GM18505 (cell line): ENCODE results near the gene SLC6A16.

Experiments
- ATAC-seq: cut with Tn5 transposase; IDR thresholded peaks from one replicate; pipeline ENCODE4 v1.9.1; 2021; ENCODE audit not compliant: unreplicated experiment
- POLR2A ChIP-seq: IDR thresholded peaks from 4 replicates; pipeline ENCODE4 v1.6.1; 2011; ENCODE audit warnings: borderline replicate concordance; ENCODE audit not compliant: insufficient read depth, insufficient read length; ENCODE audit errors: extremely low read depth

SLC6A16 gene

GRCh38 chr19:49356382-49356781, 31.4 kb upstream of the SLC6A16 start:
- TF ChIP-seq POLR2A = no peak
- ATAC-seq = no peak

DNA sequence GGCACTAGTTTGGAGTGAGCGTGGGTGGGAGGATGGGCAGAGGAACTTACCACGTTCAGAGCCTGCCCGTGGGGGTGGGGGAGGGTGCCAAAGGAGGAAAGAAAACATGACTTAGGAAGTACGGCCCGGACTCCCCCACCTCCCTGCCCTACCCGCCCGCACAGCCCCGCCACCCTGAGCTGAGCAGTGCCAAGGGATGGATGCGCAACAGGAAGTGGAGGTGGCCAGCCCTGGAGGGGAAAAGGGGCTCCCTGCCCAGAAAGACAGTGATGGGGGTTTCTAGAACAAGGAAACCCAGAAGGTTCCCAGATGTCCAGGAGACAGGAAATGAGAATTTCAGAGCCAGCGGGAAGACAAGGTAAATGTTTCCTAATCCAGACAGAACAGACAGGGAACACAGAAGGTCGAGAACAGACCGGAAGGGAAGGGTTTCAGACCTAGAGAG, 30.9 kb upstream of the SLC6A16 start:
- no peak for ATAC-seq
- no peak for TF ChIP-seq POLR2A

DNA sequence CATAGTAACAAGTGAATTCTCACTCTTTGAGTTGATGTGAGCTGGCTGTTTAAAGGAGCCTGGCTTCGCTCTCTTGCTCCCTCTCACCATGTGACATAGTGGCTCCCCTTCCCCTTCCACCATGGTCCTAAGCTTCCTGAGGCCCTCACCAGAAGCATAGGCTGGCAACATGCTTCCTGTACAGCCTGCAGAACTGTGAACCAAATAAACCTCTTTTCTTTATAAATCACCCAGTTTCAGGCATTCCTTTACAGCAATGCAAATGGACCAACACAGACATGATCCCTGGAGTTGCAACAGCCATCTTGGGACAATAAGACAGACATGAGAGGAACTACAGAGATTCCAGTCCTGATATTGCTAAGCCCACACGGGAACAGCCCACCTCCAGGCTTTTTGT, 24.6 kb upstream of the SLC6A16 start:
- no peak for ATAC-seq
- TF ChIP-seq POLR2A = no peak

GRCh38 chr19:49348305-49349189, 23.6 kb upstream of the SLC6A16 start:
- ATAC-seq = no peak
- no peak for TF ChIP-seq POLR2A

DNA sequence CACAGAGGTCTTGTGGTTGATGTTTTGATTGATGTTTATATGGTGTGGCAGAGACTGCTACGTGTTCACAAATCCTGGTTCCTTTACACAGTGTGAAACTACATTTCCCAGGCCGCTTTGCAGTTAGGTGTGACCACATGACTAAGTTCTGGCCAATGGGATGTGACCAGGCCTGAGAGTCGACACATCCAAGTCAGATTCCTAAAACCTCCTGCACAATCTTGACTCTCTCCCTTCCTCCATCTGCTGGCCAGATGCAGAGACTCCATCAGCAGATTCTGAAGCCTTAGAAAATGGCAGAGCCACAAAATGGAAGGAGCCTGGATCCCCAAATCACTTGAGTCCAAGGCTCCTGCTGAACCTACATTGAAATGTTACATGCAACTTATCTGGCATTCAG, 22.8 kb upstream of the SLC6A16 start:
- TF ChIP-seq POLR2A = no peak
- no peak for ATAC-seq

- TF ChIP-seq POLR2A = no peak
- no peak for ATAC-seq
These were observed 22.2 kb upstream of the SLC6A16 start for GRCh38 chr19:49347191-49347590.

- ATAC-seq = no peak
- TF ChIP-seq POLR2A = no peak
These were observed 19.8 kb upstream of the SLC6A16 start for GRCh38 chr19:49344505-49345423.

- no peak for ATAC-seq
- TF ChIP-seq POLR2A = no peak
These were observed 18.1 kb upstream of the SLC6A16 start for GRCh38 chr19:49343123-49343522.

GRCh38 chr19:49342291-49342721, 17.3 kb upstream of the SLC6A16 start:
- ATAC-seq = no peak
- TF ChIP-seq POLR2A = no peak

DNA sequence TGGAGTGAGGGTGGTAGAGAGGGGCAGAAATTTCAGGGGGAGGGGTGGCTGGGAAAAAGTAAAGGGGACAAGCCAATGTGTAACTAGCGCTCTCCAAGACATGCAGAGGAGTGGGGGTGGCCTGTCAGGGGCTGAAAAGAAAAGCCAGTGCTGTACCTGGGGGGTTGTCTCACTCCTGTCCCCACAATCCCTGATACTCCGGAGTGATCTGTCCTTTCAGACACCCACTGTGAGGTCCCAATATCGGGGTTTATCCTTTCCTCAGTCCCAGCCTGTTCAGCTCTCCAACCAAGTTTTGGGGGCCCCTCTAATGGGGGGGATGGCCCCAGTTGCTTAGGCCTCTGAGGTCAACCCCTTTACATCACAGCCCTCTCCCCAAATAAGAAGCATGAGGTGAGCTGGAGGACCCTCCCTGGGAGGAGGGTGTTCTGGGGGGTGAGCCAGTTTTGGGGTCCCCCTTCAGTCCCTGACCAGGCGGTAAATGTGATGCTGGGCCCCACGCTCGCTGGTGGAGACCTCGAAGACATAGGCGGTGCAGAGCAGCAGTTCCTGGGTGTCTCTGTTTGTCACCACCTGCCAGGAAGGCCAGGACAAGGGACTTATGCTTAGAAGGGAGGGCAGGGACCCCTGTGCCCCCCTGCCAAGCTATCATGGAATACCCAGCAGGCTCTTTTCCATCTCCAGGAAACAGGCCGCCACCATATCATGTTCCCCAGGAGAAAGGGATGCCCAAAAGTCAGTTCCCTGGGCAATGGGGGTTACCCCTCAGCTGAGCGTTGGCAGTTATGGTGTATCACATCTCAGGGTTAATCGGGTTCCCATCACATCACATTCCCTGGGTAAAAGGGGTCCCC, 16.1 kb upstream of the SLC6A16 start:
- no peak for ATAC-seq
- peak; percentile 52 for TF ChIP-seq POLR2A

DNA sequence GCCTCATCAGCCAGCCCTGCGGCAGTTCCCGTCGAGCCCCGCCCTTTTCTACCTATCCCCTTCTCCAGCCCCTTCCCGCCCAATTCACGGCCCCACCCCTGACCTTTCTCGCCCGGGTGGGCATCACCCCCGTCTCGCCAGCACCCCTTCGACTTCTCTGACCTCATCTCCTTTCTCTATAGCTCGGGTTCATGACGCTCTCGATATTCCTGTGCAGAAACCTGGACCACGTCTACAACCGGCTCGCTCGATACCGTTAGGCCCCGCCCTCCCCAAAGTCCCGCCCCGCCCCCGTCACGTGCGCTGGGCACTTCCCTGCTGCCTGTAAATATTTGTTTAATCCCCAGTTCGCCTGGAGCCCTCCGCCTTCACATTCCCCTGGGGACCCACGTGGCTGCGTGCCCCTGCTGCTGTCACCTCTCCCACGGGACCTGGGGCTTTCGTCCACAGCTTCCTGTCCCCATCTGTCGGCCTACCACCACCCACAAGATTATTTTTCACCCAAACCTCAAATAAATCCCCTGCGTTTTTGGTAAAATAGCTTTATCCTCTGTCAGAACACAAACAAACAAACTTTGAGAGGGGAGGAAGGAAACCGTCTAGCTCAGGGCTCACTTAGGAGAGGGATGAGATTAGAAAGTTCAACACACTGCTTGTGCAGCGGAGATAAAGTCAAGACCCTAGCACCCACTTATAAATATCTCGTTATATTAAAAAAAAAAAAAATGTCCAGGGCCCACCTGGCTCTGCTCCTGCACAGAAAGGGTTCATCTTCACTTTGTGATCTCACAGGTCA, 15.3 kb upstream of the SLC6A16 start:
- peak; percentile 52 for ATAC-seq
- no peak for TF ChIP-seq POLR2A

- no peak for ATAC-seq
- TF ChIP-seq POLR2A = no peak
These were observed 14.5 kb upstream of the SLC6A16 start for GRCh38 chr19:49339301-49340068.

DNA sequence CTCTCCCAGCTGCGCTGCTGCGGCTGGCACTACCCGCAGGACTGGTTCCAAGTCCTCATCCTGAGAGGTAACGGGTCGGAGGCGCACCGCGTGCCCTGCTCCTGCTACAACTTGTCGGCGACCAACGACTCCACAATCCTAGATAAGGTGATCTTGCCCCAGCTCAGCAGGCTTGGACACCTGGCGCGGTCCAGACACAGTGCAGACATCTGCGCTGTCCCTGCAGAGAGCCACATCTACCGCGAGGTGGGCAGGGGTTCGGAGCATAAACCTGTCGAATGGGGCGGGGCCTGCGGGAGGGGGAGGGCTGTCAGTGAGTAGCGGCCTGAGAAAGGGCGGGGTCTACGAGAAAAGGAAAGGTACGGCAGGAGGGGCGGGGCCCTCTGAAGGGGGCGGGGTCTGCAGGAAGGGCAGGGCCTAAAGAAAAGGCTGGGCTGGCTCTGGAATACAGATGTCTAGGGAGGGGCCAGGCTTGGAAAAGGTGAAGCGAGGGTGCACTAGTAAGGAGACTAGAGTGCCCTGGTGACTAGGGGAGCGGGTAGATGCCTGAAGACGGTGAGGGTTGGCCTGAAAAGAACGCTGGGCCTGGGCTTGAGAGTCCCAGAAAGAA, 13.8 kb upstream of the SLC6A16 start:
- no peak for ATAC-seq
- TF ChIP-seq POLR2A = no peak
